GM12864 (cell line): ENCODE data around the gene CPT1A.

Experiments
- DNase-seq: peaks from one replicate; pipeline ENCODE4 v3.0.0-alpha.2; 2011; ENCODE audit warnings: low read depth
- H3K4me3 ChIP-seq: 2 replicates; pipeline ENCODE4 v1.5.1; 2011; ENCODE audit warnings: mild to moderate bottlenecking, low read depth, low read length, control low read depth
- CTCF ChIP-seq: IDR thresholded peaks from 2 replicates; pipeline ENCODE4 v1.5.1; 2011; ENCODE audit warnings: low read depth, mild to moderate bottlenecking, moderate library complexity, low read length, control low read depth, inconsistent platforms; ENCODE audit errors: missing control alignments

CPT1A gene

GRCh38 chr11:68778205-68778604 is 63.5 kb downstream of the CPT1A start:
- no peak for DNase-seq
- TF ChIP-seq CTCF = no peak
- H3K4me3 ChIP-seq = no peak overlapping the region

GRCh38 chr11:68776442-68777235 is 65.1 kb downstream of the CPT1A start:
- no peak overlapping the region for H3K4me3 ChIP-seq
- no peak for TF ChIP-seq CTCF
- DNase-seq = no peak

- no peak for DNase-seq
Observed at GRCh38 chr11:68775951-68776388, 65.7 kb downstream of the CPT1A start.

GRCh38 chr11:68774194-68774585 is 67.5 kb downstream of the CPT1A start:
- no peak for TF ChIP-seq CTCF
- H3K4me3 ChIP-seq = no peak overlapping the region
- DNase-seq = no peak

More at GRCh38 chr11:68775951-68776388, 65.7 kb downstream of the CPT1A start:
- TF ChIP-seq CTCF = no peak
- no peak overlapping the region for H3K4me3 ChIP-seq

- TF ChIP-seq CTCF = no peak
- H3K4me3 ChIP-seq = no peak overlapping the region
- DNase-seq = no peak
Observed at GRCh38 chr11:68773521-68774193, 68.1 kb downstream of the CPT1A start.

- H3K4me3 ChIP-seq = no peak overlapping the region
- no peak for TF ChIP-seq CTCF
- no peak for DNase-seq
Observed at GRCh38 chr11:68772936-68773335, 68.8 kb downstream of the CPT1A start.
